PFSK-1 (cell line): ENCODE data around the gene BAG5.

ENCODE experiments used
- FOXP2 ChIP-seq: optimal IDR thresholded peaks from 2 replicates; pipeline ENCODE3; 2011; ENCODE audit warnings: borderline replicate concordance, control low read depth, inconsistent platforms; ENCODE audit not compliant: insufficient read depth; ENCODE audit errors: extremely low read length, extremely low read depth
- POLR2AphosphoS5 ChIP-seq: IDR thresholded peaks from 2 replicates; pipeline ENCODE4 v1.6.1; 2012; ENCODE audit warnings: low read depth, mild to moderate bottlenecking, control low read depth, low read length, moderate library complexity
- SIN3A ChIP-seq: IDR thresholded peaks from 2 replicates; pipeline ENCODE4 v1.6.1; 2012; ENCODE audit warnings: mild to moderate bottlenecking, low read length, moderate library complexity, borderline replicate concordance; ENCODE audit not compliant: insufficient read depth
- TAF1 ChIP-seq: IDR thresholded peaks from 2 replicates; pipeline ENCODE4 v1.6.1; 2012; ENCODE audit warnings: low read length, control low read depth, borderline replicate concordance; ENCODE audit not compliant: insufficient read depth
- TF ChIP-seq, protein P1 (sequence below), 2 experiments: IDR thresholded peaks; 2 replicates each; pipeline versions ENCODE4 v1.6.1 to v1.8.0; 2011 to 2012; ENCODE audit warnings: low read depth in 2 of 2, low read length in 2 of 2, control low read depth in 1 of 2, inconsistent platforms in 1 of 2, mild to moderate bottlenecking in 1 of 2, moderate library complexity in 1 of 2; ENCODE audit not compliant: insufficient read depth in 1 of 2

The BAG5 gene

DNA sequence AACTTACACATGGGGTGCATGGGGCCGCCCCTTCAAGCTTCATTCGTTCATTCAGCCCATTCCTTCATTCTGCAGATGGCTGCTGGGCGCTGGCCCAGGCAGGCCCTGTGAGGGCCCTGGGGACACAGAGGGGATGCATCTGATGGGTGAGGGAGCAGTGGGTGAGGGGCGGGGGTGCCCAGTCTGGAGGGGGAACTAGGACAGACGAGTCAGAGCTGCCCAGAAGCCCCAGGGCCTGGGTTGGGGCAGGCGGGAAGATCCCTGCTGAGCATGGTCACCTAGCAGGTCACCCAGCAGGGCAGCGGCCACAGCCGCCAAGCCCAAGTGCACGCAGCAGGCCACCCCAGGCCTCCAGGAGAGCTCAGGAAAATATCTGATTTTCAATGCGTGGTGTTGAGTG lies 19.3 kb downstream of the BAG5 start:
- no peak for TF ChIP-seq TAF1

DNA sequence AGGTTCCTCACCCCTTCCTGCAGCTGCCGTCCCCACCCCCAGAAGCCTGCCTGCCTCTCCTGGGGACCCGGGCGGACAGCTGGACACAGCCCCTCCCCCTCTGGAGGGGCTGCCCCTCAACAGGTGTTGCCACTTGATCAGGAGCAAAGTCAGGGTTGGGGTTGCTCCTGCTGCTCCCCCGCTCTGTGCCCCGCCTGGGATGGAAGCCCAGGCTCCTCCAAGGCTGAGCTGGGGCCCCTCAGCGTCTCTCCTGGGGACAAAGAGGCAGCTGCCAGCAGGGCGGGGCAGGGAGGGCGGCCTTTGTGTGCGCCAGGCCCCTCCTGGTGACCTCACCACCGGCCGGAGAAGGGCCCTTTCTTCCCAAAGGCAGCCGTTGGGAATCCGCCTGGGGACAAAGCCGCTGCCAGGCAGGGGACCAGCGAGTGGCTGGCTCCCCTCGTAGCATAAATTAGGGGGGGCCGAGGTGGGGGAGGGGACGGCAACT lies 19.8 kb downstream of the BAG5 start:
- TF ChIP-seq POLR2AphosphoS5 (no peak), FOXP2 (no peak), SIN3A (no peak), TAF1 (no peak)
- TF ChIP-seq, protein P1, sequence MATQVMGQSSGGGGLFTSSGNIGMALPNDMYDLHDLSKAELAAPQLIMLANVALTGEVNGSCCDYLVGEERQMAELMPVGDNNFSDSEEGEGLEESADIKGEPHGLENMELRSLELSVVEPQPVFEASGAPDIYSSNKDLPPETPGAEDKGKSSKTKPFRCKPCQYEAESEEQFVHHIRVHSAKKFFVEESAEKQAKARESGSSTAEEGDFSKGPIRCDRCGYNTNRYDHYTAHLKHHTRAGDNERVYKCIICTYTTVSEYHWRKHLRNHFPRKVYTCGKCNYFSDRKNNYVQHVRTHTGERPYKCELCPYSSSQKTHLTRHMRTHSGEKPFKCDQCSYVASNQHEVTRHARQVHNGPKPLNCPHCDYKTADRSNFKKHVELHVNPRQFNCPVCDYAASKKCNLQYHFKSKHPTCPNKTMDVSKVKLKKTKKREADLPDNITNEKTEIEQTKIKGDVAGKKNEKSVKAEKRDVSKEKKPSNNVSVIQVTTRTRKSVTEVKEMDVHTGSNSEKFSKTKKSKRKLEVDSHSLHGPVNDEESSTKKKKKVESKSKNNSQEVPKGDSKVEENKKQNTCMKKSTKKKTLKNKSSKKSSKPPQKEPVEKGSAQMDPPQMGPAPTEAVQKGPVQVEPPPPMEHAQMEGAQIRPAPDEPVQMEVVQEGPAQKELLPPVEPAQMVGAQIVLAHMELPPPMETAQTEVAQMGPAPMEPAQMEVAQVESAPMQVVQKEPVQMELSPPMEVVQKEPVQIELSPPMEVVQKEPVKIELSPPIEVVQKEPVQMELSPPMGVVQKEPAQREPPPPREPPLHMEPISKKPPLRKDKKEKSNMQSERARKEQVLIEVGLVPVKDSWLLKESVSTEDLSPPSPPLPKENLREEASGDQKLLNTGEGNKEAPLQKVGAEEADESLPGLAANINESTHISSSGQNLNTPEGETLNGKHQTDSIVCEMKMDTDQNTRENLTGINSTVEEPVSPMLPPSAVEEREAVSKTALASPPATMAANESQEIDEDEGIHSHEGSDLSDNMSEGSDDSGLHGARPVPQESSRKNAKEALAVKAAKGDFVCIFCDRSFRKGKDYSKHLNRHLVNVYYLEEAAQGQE (IDR thresholded peaks at IDR 0.05; ENCODE audit: insufficient read depth in 1 of 2, low read depth in 2 of 2, low read length in 2 of 2): no peak

DNA sequence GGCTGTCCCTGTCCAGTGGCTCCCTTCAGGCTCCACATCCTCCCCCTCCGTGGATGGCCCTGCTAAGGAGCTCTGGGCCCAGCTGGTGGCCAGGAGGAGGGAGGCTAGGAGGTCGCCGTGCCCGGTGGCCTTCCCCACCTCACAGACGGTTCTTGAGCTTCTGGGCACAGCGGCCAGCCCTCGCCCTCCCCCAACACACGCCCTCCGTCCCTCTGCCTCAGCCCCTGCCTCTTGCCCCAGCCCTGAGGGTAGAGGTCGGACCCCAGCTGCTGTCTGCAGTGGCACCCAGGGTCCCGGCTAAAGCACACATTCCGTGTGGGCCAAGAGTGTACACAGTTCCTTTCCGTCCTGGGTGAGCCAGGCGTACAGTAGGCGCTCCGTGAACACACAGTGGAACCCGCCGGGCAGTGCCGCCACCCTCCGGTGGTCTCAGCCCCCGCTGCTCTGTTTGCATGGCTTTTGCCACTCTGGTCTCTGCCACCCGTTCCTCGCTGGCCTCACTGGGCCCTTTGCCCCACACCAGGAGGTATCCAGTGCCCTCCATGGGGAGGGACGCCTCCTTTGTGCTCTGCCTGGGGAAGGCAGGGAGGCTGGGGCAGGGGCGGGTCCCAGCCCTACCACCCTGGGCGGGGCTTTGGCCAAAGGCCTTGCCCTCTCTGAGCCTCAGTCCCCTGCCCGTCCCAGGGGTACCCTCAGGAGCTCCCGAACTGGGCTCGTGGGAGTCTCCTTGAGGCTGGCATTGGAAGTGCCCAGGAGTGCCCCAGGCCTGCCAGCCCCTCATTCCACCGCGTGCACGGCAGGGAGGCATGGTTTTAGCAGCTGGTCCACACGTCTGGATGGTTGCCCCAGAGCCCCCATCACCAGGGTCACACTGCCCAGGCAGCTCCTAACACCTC lies 20.5 kb downstream of the BAG5 start:
- no peak for TF ChIP-seq POLR2AphosphoS5
- TF ChIP-seq SIN3A: no peak
- TF ChIP-seq, protein P1 (IDR thresholded peaks at IDR 0.05; ENCODE audit: insufficient read depth in 1 of 2, low read depth in 2 of 2, low read length in 2 of 2): no peak
- TF ChIP-seq FOXP2: no peak
- no peak for TF ChIP-seq TAF1

DNA sequence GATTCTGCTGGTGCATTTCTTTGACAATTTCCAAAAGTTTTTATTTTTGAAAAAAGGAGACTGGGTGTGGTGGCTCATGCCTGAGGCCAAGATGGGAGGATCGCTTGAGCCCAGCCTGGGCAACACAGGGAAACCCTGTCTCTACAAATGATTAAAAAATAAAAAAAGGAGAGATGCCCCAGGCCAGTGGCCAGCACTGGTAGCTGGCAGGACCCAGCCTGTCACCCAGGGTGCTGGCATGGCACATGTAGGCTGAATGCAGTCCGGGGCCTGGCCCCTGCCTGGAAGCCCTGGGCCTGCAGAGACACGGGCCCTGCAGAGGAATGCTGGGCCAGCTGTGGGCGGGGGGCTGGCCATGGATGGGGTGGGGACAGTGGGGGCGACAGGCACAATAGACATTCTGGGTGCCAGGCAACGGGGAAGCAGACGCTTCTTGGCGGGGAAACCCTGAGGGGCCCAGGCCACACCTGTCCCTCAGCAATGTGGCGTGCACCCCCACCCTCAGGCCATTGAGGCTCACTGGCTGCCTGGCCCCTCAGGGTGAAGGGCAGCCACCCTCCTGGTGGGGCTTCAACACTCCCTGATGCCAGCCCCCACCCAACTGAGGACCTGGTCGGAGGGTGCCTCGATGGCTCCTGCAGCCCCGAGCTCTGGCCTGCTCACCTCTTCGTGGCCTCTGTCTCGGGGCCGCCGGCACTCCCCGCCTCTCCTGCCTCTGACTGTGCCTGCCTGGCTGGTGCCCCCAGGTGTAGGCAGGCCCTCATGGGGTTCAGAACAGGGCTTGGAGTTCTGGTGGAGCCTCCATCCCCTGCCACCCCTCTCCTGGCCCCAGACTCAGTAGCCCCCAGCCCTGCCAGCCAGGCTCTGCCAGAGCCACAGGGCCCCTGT lies 21.4 kb downstream of the BAG5 start:
- TF ChIP-seq SIN3A: no peak
- TF ChIP-seq POLR2AphosphoS5: no peak
- TF ChIP-seq FOXP2: no peak
- TF ChIP-seq, protein P1 (IDR thresholded peaks at IDR 0.05; ENCODE audit: insufficient read depth in 1 of 2, low read depth in 2 of 2, low read length in 2 of 2): no peak
- no peak for TF ChIP-seq TAF1

DNA sequence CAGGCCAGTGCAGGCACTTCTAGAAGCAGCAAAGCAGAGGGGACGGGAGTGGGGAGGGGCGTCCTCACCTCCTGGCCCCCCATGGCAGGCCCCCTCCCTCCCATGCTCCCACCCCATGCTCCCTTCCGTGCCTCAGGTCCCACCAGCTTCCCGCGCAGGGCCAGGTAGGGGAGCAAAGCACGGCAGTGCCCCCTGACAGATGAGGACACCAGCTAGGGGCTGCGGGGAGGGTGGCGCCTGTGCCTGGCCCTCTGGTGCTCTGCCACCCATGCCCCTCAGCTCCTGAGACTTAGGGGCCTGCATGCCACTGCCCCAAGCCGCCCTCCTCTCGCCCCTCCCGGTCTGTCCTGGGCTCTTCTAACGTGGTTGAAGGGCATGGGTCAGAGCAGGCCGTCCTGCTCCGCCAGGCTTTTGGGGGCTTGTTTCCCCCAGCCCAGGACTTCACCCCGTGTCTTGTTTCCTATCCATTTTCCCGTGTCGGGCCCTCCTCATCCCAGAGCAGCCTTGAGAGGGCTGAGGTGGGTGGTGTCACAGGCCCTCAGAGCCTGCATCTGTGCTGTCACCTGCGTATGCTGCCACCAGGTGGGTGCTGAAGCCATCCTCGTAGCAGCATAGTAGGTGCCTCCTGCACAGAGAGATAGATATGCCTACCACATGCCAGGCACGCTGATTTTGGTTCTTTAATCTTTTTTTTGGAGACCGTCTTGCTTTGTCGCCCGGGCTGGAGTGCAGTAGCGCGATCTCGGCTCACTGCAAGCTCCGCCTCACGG lies 23.2 kb downstream of the BAG5 start:
- TF ChIP-seq TAF1 (no peak), POLR2AphosphoS5 (no peak), SIN3A (no peak), FOXP2 (no peak)
- TF ChIP-seq, protein P1 (IDR thresholded peaks at IDR 0.05; ENCODE audit: insufficient read depth in 1 of 2, low read depth in 2 of 2, low read length in 2 of 2): no peak
